HG03039 (cell line): ENCODE data around the gene ACTA2.

Experiments
- ATAC-seq: cut with Tn5 transposase; IDR thresholded peaks from one replicate; pipeline ENCODE4 v1.9.1; 2021; ENCODE audit warnings: mild to moderate bottlenecking, moderate library complexity; ENCODE audit not compliant: unreplicated experiment

Gene ACTA2

GRCh38 chr10:88896372-88896993 lies 56.1 kb downstream of the ACTA2 start:
- no peak for ATAC-seq

- ATAC-seq = no peak
Observed at GRCh38 chr10:88895250-88895649, 57.3 kb downstream of the ACTA2 start.

GRCh38 chr10:88893611-88894010 lies 59.0 kb downstream of the ACTA2 start:
- ATAC-seq = no peak

- no peak for ATAC-seq
Observed at GRCh38 chr10:88892222-88892967, 60.2 kb downstream of the ACTA2 start.

- ATAC-seq = no peak
Observed at GRCh38 chr10:88890681-88891381, 61.7 kb downstream of the ACTA2 start.

GRCh38 chr10:88889559-88890337 lies 62.8 kb downstream of the ACTA2 start:
- no peak for ATAC-seq

- ATAC-seq = no peak
Observed at GRCh38 chr10:88888810-88889445, 63.6 kb downstream of the ACTA2 start.

GRCh38 chr10:88886557-88886956 lies 66.0 kb downstream of the ACTA2 start:
- peak; percentile 50 for ATAC-seq
